CD14-positive monocyte (primary cell): Measurements from ENCODE around the gene PODXL2. TPM values are rescaled to one million over a fixed set of nuclear protein-coding genes. Genes with fewer than 3 reads are reported as not detected.

Experiments used
- DNase-seq, 3 donors: peaks; one replicate each; pipeline ENCODE4 v3.0.0-alpha.2; 2011 to 2022
- H2AFZ ChIP-seq: 2 replicates; pipeline ENCODE4 v1.6.0; 2012; ENCODE audit warnings: mild to moderate bottlenecking, low read depth, low read length, inconsistent platforms; ENCODE audit not compliant: insufficient read depth, poor library complexity, severe bottlenecking
- H3K27ac ChIP-seq, 2 donors: 1 replicate in 1 of 2; 2 replicates in 1 of 2; pipeline ENCODE4 v1.5.1; 2012 to 2013; ENCODE audit warnings: low read length in 2 of 2, control low read depth in 1 of 2, inconsistent platforms in 1 of 2, low read depth in 1 of 2, mild to moderate bottlenecking in 1 of 2
- H3K27me3 ChIP-seq, 2 donors: one replicate each; pipeline versions ENCODE4 v1.6.0 to v1.6.1; 2011 to 2013; ENCODE audit warnings: low read length in 2 of 2; ENCODE audit not compliant: control insufficient read depth in 2 of 2, insufficient read depth in 2 of 2
- H3K36me3 ChIP-seq, 2 donors: replicated peaks in 1 of 2; 1 replicate in 1 of 2; 2 replicates in 1 of 2; pipeline versions ENCODE4 v1.5.1 to v1.6.1; 2012 to 2013; ENCODE audit warnings: low read length in 2 of 2, control low read depth in 1 of 2, inconsistent platforms in 1 of 2, mild to moderate bottlenecking in 1 of 2; ENCODE audit not compliant: insufficient read depth in 2 of 2, control insufficient read depth in 1 of 2
- H3K4me1 ChIP-seq, 2 donors: 1 replicate in 1 of 2; 2 replicates in 1 of 2; pipeline versions ENCODE4 v1.5.1 to v1.6.1; 2012 to 2013; ENCODE audit warnings: low read length in 2 of 2, control low read depth in 1 of 2, inconsistent platforms in 1 of 2, mild to moderate bottlenecking in 1 of 2, moderate library complexity in 1 of 2; ENCODE audit not compliant: insufficient read depth in 2 of 2, control insufficient read depth in 1 of 2
- H3K4me2 ChIP-seq: replicated peaks from 2 replicates; pipeline ENCODE3; 2012; ENCODE audit warnings: low read length, moderate library complexity, mild to moderate bottlenecking; ENCODE audit not compliant: poor library complexity, severe bottlenecking; ENCODE audit errors: extremely low read depth
- H3K4me3 ChIP-seq, 3 experiments: fragments of 200-600 bp in 1 of 3; sonication (generic) in 1 of 3; replicated peaks in 1 of 3; 1 replicate in 2 of 3; 2 replicates in 1 of 3; pipeline ENCODE4 v1.5.1; 2011 to 2013; ENCODE audit warnings: low read length in 3 of 3, mild to moderate bottlenecking in 3 of 3, control low read depth in 2 of 3, low read depth in 2 of 3, inconsistent platforms in 1 of 3, moderate library complexity in 1 of 3
- H3K79me2 ChIP-seq: 2 replicates; pipeline ENCODE4 v1.6.0; 2012; ENCODE audit warnings: mild to moderate bottlenecking, control low read depth, inconsistent platforms, low read length, moderate library complexity; ENCODE audit not compliant: insufficient read depth
- H3K9ac ChIP-seq: 2 replicates; pipeline ENCODE4 v1.6.0; 2017; ENCODE audit warnings: low read length, mild to moderate bottlenecking; ENCODE audit not compliant: insufficient read depth, poor library complexity, severe bottlenecking
- H3K9me3 ChIP-seq, 2 donors: replicated peaks in 1 of 2; 1 replicate in 1 of 2; 2 replicates in 1 of 2; pipeline versions ENCODE4 v1.5.1 to v1.6.1; 2012 to 2013; ENCODE audit warnings: low read length in 2 of 2, control low read depth in 1 of 2; ENCODE audit not compliant: control insufficient read depth in 1 of 2, insufficient read depth in 1 of 2
- H4K20me1 ChIP-seq: 2 replicates; pipeline ENCODE4 v1.6.0; 2012; ENCODE audit warnings: mild to moderate bottlenecking, low read length, control low read depth, moderate library complexity; ENCODE audit not compliant: insufficient read depth
- H3K27ac Mint-ChIP-seq, 7 donors: one replicate each; pipeline ENCODE4 v1.8.0; 2020; ENCODE audit warnings: mild to moderate bottlenecking in 7 of 7, mixed read lengths in 7 of 7, moderate library complexity in 6 of 7, inconsistent platforms in 2 of 7
- H3K27me3 Mint-ChIP-seq, 3 donors: one replicate each; pipeline ENCODE4 v1.8.0; 2021 to 2022; ENCODE audit warnings: low read depth in 3 of 3, mild to moderate bottlenecking in 3 of 3, mixed read lengths in 3 of 3, moderate library complexity in 3 of 3, inconsistent platforms in 1 of 3
- H3K36me3 Mint-ChIP-seq, 2 donors: one replicate each; pipeline ENCODE4 v1.8.0; 2020; ENCODE audit warnings: mixed read lengths in 2 of 2, inconsistent platforms in 1 of 2, mild to moderate bottlenecking in 1 of 2
- H3K4me1 Mint-ChIP-seq: one replicate; pipeline ENCODE4 v1.8.0; 2020; ENCODE audit warnings: mild to moderate bottlenecking, mixed read lengths
- H3K4me3 Mint-ChIP-seq, 2 donors: one replicate each; pipeline ENCODE4 v1.8.0; 2020; ENCODE audit warnings: mild to moderate bottlenecking in 2 of 2, mixed read lengths in 2 of 2, moderate library complexity in 1 of 2
- H3K9me3 Mint-ChIP-seq, 7 donors: one replicate each; pipeline ENCODE4 v1.8.0; 2020 to 2022; ENCODE audit warnings: mixed read lengths in 7 of 7, mild to moderate bottlenecking in 6 of 7, moderate library complexity in 6 of 7, inconsistent platforms in 2 of 7
- CTCF ChIP-seq: fragments of 200-600 bp; IDR thresholded peaks from one replicate; pipeline ENCODE4 v1.8.0; 2022; ENCODE audit warnings: antibody characterized with exemption, mild to moderate bottlenecking
- WGBS: methylation state at CpG from one replicate; pipeline ENCODE4 v1.1.5; 2013; ENCODE audit warnings: missing lambda C conversion rate; ENCODE audit not compliant: insufficient coverage; 5-methylcytosine and 5-hydroxymethylcytosine counted together
- intact Hi-C, 2 donors: fragments of 100-400 bp; cut with micrococcal nuclease; formaldehyde crosslinking; loops; one replicate each; pipeline versions ENCODE4 v1.15.0 to v1.15.1; 2023
- polyA plus RNA-seq, 3 donors: library from polyadenylated mRNA; depleted of rRNA in 1 of 3; unstranded in 2 of 3; stranded (reverse) in 1 of 3; fragments of 300-500 nt in 2 of 3; fragments of >200 nt in 1 of 3; fragmentation: Illumina TruSeq in 2 of 3; gene quantifications; 1 replicate in 2 of 3; 2 replicates in 1 of 3; pipeline ENCODE4 v1.2.3, GENCODE V29; 2012 to 2021

The PODXL2 gene
- polyA plus RNA-seq, 3 donors, result 0.33 to 0.64 (median 0.43) TPM

DNA sequence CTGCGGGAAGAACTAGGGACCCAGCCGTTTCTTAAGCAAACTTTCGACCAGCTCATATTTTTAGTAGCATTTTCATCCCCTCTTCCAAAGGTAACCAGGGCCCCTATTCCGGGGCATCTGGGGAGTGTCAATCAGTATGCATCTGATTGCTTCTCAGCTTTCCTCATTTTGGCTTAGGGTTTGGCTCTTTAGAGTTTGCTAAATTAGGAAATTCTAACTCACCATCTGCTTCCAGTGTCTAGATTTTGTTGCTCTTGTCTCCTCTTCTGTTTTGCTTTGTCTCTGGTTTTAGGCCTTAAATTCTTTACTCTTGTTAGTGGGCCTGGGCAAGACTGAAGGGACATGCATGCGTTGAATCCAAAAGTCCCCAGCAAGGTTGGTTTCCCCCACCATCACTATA, 34.2 kb downstream of the PODXL2 start:
- no peaks in the 10 kb centered on the region for H3K36me3 Mint-ChIP-seq
- Histone ChIP-seq H3K9me3 (no peaks in the 10 kb centered on the region), H2AFZ (no peak overlapping the region), H3K79me2 (no peaks in the 10 kb centered on the region), H4K20me1 (no peaks in the 10 kb centered on the region), H3K4me3 (no peak overlapping the region), H3K27me3 (no peaks in the 10 kb centered on the region), H3K36me3 (no peaks in the 10 kb centered on the region), H3K27ac (no peak overlapping the region), H3K4me2 (no peak overlapping the region), H3K4me1 (no peaks in the 10 kb centered on the region), H3K9ac (no peak overlapping the region)
- intact Hi-C loops, result no loop called here
- no peak for TF ChIP-seq CTCF
- H3K4me3 Mint-ChIP-seq, result no peak overlapping the region
- WGBS, result 100% methylated on average over 2 of the region's 5 CpGs
- DNase-seq, result no peak
- H3K4me1 Mint-ChIP-seq, result peaks cover 5% of the 10 kb centered on the region
- no peaks in the 10 kb centered on the region for H3K9me3 Mint-ChIP-seq
- peaks cover 2 to 4% (median 3%) of the 10 kb centered on the region in 3 donors for H3K27me3 Mint-ChIP-seq
- no peak overlapping the region for H3K27ac Mint-ChIP-seq

DNA sequence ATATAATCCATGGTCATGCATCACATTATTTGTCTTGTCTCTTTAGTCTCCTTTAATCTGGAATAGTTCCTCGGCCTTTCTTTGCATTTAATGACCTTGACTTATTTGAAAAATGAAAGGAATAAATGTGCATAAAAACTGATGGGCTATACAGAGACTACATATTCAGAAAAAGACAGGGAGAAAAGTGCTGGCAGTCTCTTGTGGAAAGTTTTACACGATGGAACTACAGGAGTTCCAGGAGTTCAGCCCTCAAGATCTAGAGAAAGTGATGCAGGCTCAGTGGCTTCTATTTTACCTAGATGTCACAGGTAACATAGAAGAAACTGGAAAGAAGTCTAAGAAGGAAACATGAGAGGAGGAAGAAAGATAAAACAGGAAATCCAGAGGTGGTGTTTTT, 36.2 kb downstream of the PODXL2 start:
- H3K4me1 ChIP-seq, result no peaks in the 10 kb centered on the region
- TF ChIP-seq CTCF, result no peak
- no peaks in the 10 kb centered on the region for H3K27me3 ChIP-seq
- no peak overlapping the region for H3K9ac ChIP-seq
- WGBS, result 100% methylated on average over 1 of the region's 2 CpGs
- Mint-ChIP-seq H3K4me1 (peaks cover 4% of the 10 kb centered on the region), H3K36me3 (no peaks in the 10 kb centered on the region), H3K9me3 (no peaks in the 10 kb centered on the region), H3K27me3 (peaks cover 3 to 4% (median 3%) of the 10 kb centered on the region in 3 donors), H3K27ac (no peak overlapping the region), H3K4me3 (no peak overlapping the region)
- H3K9me3 ChIP-seq, result no peaks in the 10 kb centered on the region
- intact Hi-C loops, result no loop called here
- no peaks in the 10 kb centered on the region for H3K79me2 ChIP-seq
- H3K4me2 ChIP-seq, result no peak overlapping the region
- no peaks in the 10 kb centered on the region for H4K20me1 ChIP-seq
- no peak overlapping the region for H3K27ac ChIP-seq
- H3K36me3 ChIP-seq, result no peaks in the 10 kb centered on the region
- no peak for DNase-seq
- no peak overlapping the region for H2AFZ ChIP-seq
- H3K4me3 ChIP-seq, result no peak overlapping the region
